HepG2 (cell line): ENCODE data around the gene OXSM. TPM values are rescaled to one million over a fixed set of nuclear protein-coding genes. Genes with fewer than 3 reads are reported as not detected.

Experiments used
- ATAC-seq: fragments of 200-7000 bp; cut with Tn5 transposase; 3 replicates; pipeline ENCODE4 v1.9.1; 2020; ENCODE audit warnings: mild to moderate bottlenecking, moderate library complexity
- BruUV-seq: library from RNA; stranded (reverse); fragments of 400-500 nt; replicated peaks from 2 replicates; lab custom pipeline; 2021; lab: Mats Ljungman, UMichigan
- CTCF ChIA-PET: fragments of 300-600 bp; formaldehyde crosslinking; extraction: SDS; loops from one replicate; lab custom pipeline; 2021; ENCODE audit warnings: low total read pairs, inconsistent platforms, low intra/inter-chr PET ratio; lab: Yijun Ruan, JAX
- POLR2A ChIA-PET: fragments of 350-600 bp; sonication (Branson Sonifier 250); formaldehyde crosslinking; loops from one replicate; lab custom pipeline; 2020; ENCODE audit warnings: antibody characterized with exemption, inconsistent platforms; lab: Yijun Ruan, JAX
- DNase-seq: peaks from one replicate; pipeline ENCODE4 v3.0.0-alpha.2; 2015; ENCODE audit warnings: low spot score
- FAIRE-seq: peaks from 3 replicates; lab custom pipeline; 2011; peaks lifted over from hg19 to GRCh38; lab: Jason Lieb, UNC
- H2AFZ ChIP-seq: one replicate; pipeline ENCODE4 v1.6.1; 2011; ENCODE audit warnings: low read length, inconsistent platforms
- H3K27ac ChIP-seq: fragments of 300-600 bp; 3 replicates; pipeline ENCODE4 v1.8.0; 2011; ENCODE audit warnings: mixed run types, mild to moderate bottlenecking, mixed read lengths, low read length, inconsistent platforms; ENCODE audit not compliant: insufficient read depth; ENCODE audit errors: extremely low read length
- H3K27me3 ChIP-seq, 2 experiments: fragments of 200-600 bp in 1 of 2; 2 replicates in 1 of 2; 3 replicates in 1 of 2; pipeline versions ENCODE4 v1.6.0 to v1.8.0; 2011; ENCODE audit warnings: low read length in 2 of 2, mild to moderate bottlenecking in 2 of 2, moderate library complexity in 2 of 2, inconsistent platforms in 1 of 2; ENCODE audit not compliant: insufficient read depth in 2 of 2, control insufficient read depth in 1 of 2
- H3K36me3 ChIP-seq, 2 experiments: fragments of 200-600 bp in 1 of 2; replicated peaks in 1 of 2; 2 replicates in 1 of 2; 3 replicates in 1 of 2; pipeline versions ENCODE4 v1.5.1 to v1.8.0; 2011; ENCODE audit warnings: low read length in 2 of 2, inconsistent platforms in 1 of 2; ENCODE audit not compliant: insufficient read depth in 2 of 2, control insufficient read depth in 1 of 2
- H3K4me1 ChIP-seq: 2 replicates; pipeline ENCODE4 v1.5.1; 2012; ENCODE audit warnings: low read length, inconsistent platforms; ENCODE audit not compliant: insufficient read depth
- H3K4me2 ChIP-seq: 2 replicates; pipeline ENCODE4 v1.6.0; 2011; ENCODE audit warnings: low read depth, low read length, inconsistent platforms
- H3K4me3 ChIP-seq, 3 experiments: fragments of 200-600 bp in 1 of 3; sonication (generic), shearing (Covaris generic) in 1 of 3; replicated peaks in 1 of 3; 2 replicates each; pipeline ENCODE4 v1.5.1; 2011 to 2016; ENCODE audit warnings: low read length in 3 of 3, inconsistent platforms in 2 of 3, low read depth in 2 of 3, mild to moderate bottlenecking in 2 of 3, control low read depth in 1 of 3, mixed read lengths in 1 of 3; ENCODE audit not compliant: insufficient read depth in 1 of 3
- H3K79me2 ChIP-seq: one replicate; pipeline ENCODE4 v1.6.1; 2011; ENCODE audit warnings: low read length, inconsistent platforms; ENCODE audit not compliant: insufficient read depth
- H3K9ac ChIP-seq: 2 replicates; pipeline ENCODE4 v1.6.0; 2011; ENCODE audit warnings: mild to moderate bottlenecking, low read depth, low read length, inconsistent platforms; ENCODE audit not compliant: insufficient read depth
- H3K9me3 ChIP-seq: 2 replicates; pipeline ENCODE4 v1.5.1; 2012; ENCODE audit warnings: mild to moderate bottlenecking, low read length
- H4K20me1 ChIP-seq: 2 replicates; pipeline ENCODE4 v1.6.0; 2011; ENCODE audit warnings: inconsistent platforms, mild to moderate bottlenecking, low read length, moderate library complexity; ENCODE audit not compliant: insufficient read depth
- HNRNPLL ChIP-seq: fragments of 200-400 bp; formaldehyde crosslinking; IDR thresholded peaks from 2 replicates; pipeline ENCODE4 v1.6.1; 2017; ENCODE audit warnings: mild to moderate bottlenecking, low read depth, low read length; ENCODE audit not compliant: poor library complexity, severe bottlenecking
- IRF9 ChIP-seq: sonication (generic); formaldehyde crosslinking; IDR thresholded peaks from 2 replicates; pipeline ENCODE4 v1.8.0; 2022; ENCODE audit warnings: missing genetic modification reagents, mild to moderate bottlenecking, borderline replicate concordance
- PBX2 ChIP-seq: IDR thresholded peaks from 2 replicates; pipeline ENCODE4 v1.6.1; 2016; ENCODE audit warnings: control low read depth
- RERE ChIP-seq: IDR thresholded peaks from 2 replicates; pipeline ENCODE4 v1.6.1; 2016; ENCODE audit warnings: low read depth, missing genetic modification reagents, missing compliant biosample characterization
- SNAPC2 ChIP-seq: sonication (generic); formaldehyde crosslinking; IDR thresholded peaks from 2 replicates; pipeline ENCODE4 v1.8.1; 2022; ENCODE audit warnings: mild to moderate bottlenecking, missing genetic modification reagents
- SNAPC5 ChIP-seq: sonication (generic); formaldehyde crosslinking; IDR thresholded peaks from 2 replicates; pipeline ENCODE4 v1.8.1; 2023; ENCODE audit warnings: mild to moderate bottlenecking, missing genetic modification reagents, borderline replicate concordance
- TCF12 ChIP-seq, 2 experiments: fragments of 450-650 bp in 1 of 2; sonication (generic) in 1 of 2; formaldehyde crosslinking in 1 of 2; IDR thresholded peaks; 2 replicates each; pipeline versions ENCODE4 v1.6.1 to v1.8.0; 2017 to 2022; ENCODE audit warnings: antibody characterized with exemption in 1 of 2, mild to moderate bottlenecking in 1 of 2, missing genetic modification reagents in 1 of 2, moderate library complexity in 1 of 2
- ZNF317 ChIP-seq: sonication (generic); formaldehyde crosslinking; IDR thresholded peaks from 2 replicates; pipeline ENCODE4 v1.5.0; 2020; ENCODE audit warnings: mild to moderate bottlenecking, missing genetic modification reagents
- ZNF329 ChIP-seq: sonication (generic); formaldehyde crosslinking; IDR thresholded peaks from 2 replicates; pipeline ENCODE4 v1.9.0; 2021; ENCODE audit warnings: low read depth, mild to moderate bottlenecking, missing genetic modification reagents
- ZNF430 ChIP-seq: sonication (generic); formaldehyde crosslinking; IDR thresholded peaks from 2 replicates; pipeline ENCODE4 v1.9.0; 2021; ENCODE audit warnings: mild to moderate bottlenecking, missing genetic modification reagents
- ZNF576 ChIP-seq: sonication (generic); formaldehyde crosslinking; IDR thresholded peaks from 2 replicates; pipeline ENCODE4 v1.4.0; 2020; ENCODE audit warnings: mild to moderate bottlenecking, missing genetic modification reagents
- ZNF775 ChIP-seq: sonication (generic); formaldehyde crosslinking; IDR thresholded peaks from 2 replicates; pipeline ENCODE4 v1.4.0; 2020; ENCODE audit warnings: missing genetic modification reagents, mild to moderate bottlenecking, moderate library complexity, borderline replicate concordance
- ZNF878 ChIP-seq: sonication (generic); formaldehyde crosslinking; IDR thresholded peaks from 2 replicates; pipeline ENCODE4 v1.8.1; 2023; ENCODE audit warnings: mild to moderate bottlenecking, missing genetic modification reagents, moderate library complexity
- WGBS: methylation state at CpG from one replicate; pipeline ENCODE4 v1.1.6; 2017; ENCODE audit warnings: low lambda C conversion rate; 5-methylcytosine and 5-hydroxymethylcytosine counted together
- in situ Hi-C: cut with HindIII; loops from 2 replicates; pipeline ENCODE4 v1.10.0; 2017; ENCODE audit warnings: low pct_unique_long_range_greater_than_20kb; ENCODE audit not compliant: extremely low pct_ligation_motif_present
- intact Hi-C: fragments of 100-400 bp; cut with micrococcal nuclease; formaldehyde crosslinking; loops from one replicate; pipeline ENCODE4 v1.10.0; 2022; ENCODE audit not compliant: unreplicated experiment
- polyA plus RNA-seq, 8 experiments: library from polyadenylated mRNA; depleted of rRNA in 3 of 8; stranded (reverse) in 7 of 8; unstranded in 1 of 8; fragments of >200 nt; fragmentation: Illumina TruSeq in 4 of 8; extraction: Trizol in 4 of 8; gene quantifications; 2 replicates each; pipeline versions ENCODE4 v1.2.1 to v1.2.3, GENCODE V29; 2011 to 2016; ENCODE audit warnings: low read depth in 4 of 8, missing spikeins in 1 of 8, mixed read lengths in 1 of 8; ENCODE audit not compliant: insufficient read depth in 1 of 8
- total RNA-seq, 5 experiments: library from RNA; depleted of rRNA; stranded (reverse); fragments of >200 nt; fragmentation: Illumina TruSeq; extraction: Trizol; gene quantifications; 2 replicates each; pipeline ENCODE4 v1.2.3, GENCODE V29; 2016; ENCODE audit warnings: low read depth in 1 of 5

The OXSM gene
- total and polyA plus RNA-seq, 2 of the 13 experiments (the other 11 are each of a cell fraction or from before 2014, with no cell fraction given), result 18.2 to 34.4 TPM

- Histone ChIP-seq H3K27me3 (no peaks in the 10 kb centered on the region), H3K79me2 (no peaks in the 10 kb centered on the region), H3K4me3 (no peak overlapping the region), H3K4me2 (no peak overlapping the region), H3K4me1 (no peaks in the 10 kb centered on the region), H3K27ac (no peak overlapping the region), H3K9me3 (no peaks in the 10 kb centered on the region), H2AFZ (no peak overlapping the region), H3K36me3 (peaks cover 4 to 11% of the 10 kb centered on the region in 2 experiments; a peak in 4 of 5 replicates), H4K20me1 (no peaks in the 10 kb centered on the region), H3K9ac (no peak overlapping the region)
- intact Hi-C loops, result no loop called here
- 98% methylated on average over 6 of the region's 6 CpGs for WGBS
- DNase-seq (no peak), FAIRE-seq (no peak), ATAC-seq (no peak)
- CTCF ChIA-PET, result no interaction called here
- in situ Hi-C loops, result no loop called here
- BruUV-seq, result no TSS peak
- no peak for TF ChIP-seq ZNF430 (CRISPR knock-in tag)
- TF ChIP-seq ZNF878 (CRISPR knock-in tag), result no peak
- no peak for TF ChIP-seq TCF12 (IDR thresholded peaks at IDR 0.05)
- no peak for TF ChIP-seq TCF12 (CRISPR knock-in tag; IDR thresholded peaks at IDR 0.05)
- no peak for TF ChIP-seq ZNF317 (CRISPR knock-in tag)
- TF ChIP-seq SNAPC5 (CRISPR knock-in tag), result no peak
- no peak for TF ChIP-seq HNRNPLL
- no peak for TF ChIP-seq RERE (CRISPR knock-in tag)
- TF ChIP-seq SNAPC2 (CRISPR knock-in tag), result no peak
- TF ChIP-seq ZNF775 (CRISPR knock-in tag), result no peak
- no peak for TF ChIP-seq ZNF576 (CRISPR knock-in tag)
- TF ChIP-seq IRF9, result no peak
- TF ChIP-seq PBX2, result no peak
- no peak for TF ChIP-seq ZNF329 (CRISPR knock-in tag)
- POLR2A ChIA-PET, result no interaction called here
Measured at GRCh38 chr3:25768851-25769250, 21.0 kb upstream of the OXSM start.
